ENCODE results near the gene HOXA5.

GRCh38 chr7:27092819-27093110 lies 50.7 kb downstream of the HOXA5 start:
- TF ChIP-seq MYNN (tag by site-specific recombination; IDR thresholded peaks at IDR 0.05; ENCODE audit: borderline replicate concordance), result no peak
- TF ChIP-seq ZEB2 (tag by site-specific recombination; IDR thresholded peaks at IDR 0.05), result no peak
